ENCODE measurements around the gene SREK1. TPM values are rescaled to one million over a fixed set of nuclear protein-coding genes. Genes with fewer than 3 reads are reported as not detected.
A peak's percentile ranks its signal among the peaks of the same experiment; 100 is the strongest.
"Not testable (repeated sequence)": the region's sequence is repeated elsewhere in the genome, so short reads cannot be mapped to it uniquely, and the experiment has no call there.

Gene SREK1
- total RNA-seq = 30.8 TPM

GRCh38 chr5:66144074-66144833, at the start of gene SREK1:
Gene SREK1, plus strand, starts transcription at chr5:66144300. Its CDS starts 77 bp downstream, at chr5:66144377.
- peak; percentile 95 for ATAC-seq

- ATAC-seq = no peak
These were observed 43.2 kb upstream of the SREK1 start for GRCh38 chr5:66100851-66101250.

- no peak for ATAC-seq
These were observed 30.9 kb upstream of the SREK1 start for GRCh38 chr5:66113160-66113559.

DNA sequence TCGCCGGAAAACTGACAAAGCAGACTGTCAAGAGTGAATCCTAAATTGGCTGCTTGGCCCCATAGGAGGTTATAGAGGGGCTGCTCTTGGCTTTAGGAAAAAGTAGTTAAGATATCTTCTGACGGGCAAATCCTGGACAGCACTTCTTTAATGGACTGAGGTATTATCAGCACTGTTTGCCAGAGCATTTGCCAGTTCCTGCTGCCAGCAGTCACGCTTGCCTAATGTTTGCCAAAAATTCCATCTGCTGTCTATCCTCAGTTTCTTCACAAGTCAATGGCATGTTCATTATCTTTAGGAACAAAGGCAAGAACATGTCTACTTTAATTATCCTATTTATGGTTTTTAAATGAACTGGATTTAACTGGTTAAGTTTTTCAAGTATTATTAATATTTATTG, 25.8 kb upstream of the SREK1 start:
- ATAC-seq = no peak

DNA sequence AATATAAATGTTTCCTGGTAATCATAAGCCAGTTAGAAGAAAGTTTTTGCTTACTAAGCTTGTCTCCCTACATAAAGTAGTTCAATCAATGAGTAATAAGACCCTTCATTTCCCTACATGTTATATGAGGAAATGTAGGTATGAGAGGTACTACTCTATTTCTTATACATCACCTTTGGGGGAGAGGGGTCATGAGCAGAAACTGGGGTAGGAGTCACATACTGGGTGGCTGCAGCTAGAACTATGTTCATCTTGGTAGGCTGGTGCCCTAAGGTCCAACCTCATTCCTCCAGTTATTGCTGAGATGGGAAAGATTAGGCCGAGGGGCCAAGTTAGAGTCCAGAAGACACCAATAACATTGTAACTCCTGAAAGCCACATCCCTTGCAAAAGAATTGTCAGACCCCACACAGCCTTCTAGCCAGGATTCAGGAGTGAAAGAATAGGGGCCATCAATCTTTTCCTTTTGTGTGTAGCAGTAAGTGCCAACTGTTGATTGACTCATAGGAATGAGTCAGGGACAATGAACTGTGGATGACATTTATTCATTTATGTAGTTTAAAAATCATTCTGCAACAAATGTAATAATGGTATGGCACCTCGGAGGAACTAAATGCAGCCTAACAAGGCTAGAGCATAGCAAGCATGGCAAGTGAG, 21.6 kb upstream of the SREK1 start:
- peak; percentile 31 for ATAC-seq

GRCh38 chr5:66129144-66129543, 15.0 kb upstream of the SREK1 start:
- ATAC-seq = no peak

GRCh38 chr5:66130493-66130892, 13.6 kb upstream of the SREK1 start:
- no peak for ATAC-seq

- peak; percentile 31 for ATAC-seq
These were observed 9.7 kb upstream of the SREK1 start for GRCh38 chr5:66134407-66134861.

DNA sequence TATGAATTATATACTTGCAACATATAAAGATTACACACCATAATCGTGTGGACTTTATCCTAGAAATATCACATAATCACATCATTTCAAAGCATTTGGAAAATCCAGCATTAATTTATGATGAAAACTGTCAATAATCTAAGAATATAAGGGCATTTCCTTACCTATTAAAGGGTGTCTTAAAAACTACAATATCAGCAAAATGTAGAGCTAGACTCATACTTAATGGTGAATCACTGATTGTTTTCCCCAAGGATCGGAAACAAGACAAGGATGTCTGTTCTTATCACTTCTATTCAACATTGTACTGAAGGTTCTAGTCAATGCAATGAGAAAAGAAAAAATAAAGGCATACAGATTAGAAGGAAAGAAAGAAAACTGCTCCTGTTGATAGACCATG, 8.0 kb upstream of the SREK1 start:
- ATAC-seq = no peak

- not testable (repeated sequence) for ATAC-seq
These were observed 7.2 kb upstream of the SREK1 start for GRCh38 chr5:66136944-66137343.

GRCh38 chr5:66138637-66139317, 5.3 kb upstream of the SREK1 start:
- no peak for ATAC-seq

DNA sequence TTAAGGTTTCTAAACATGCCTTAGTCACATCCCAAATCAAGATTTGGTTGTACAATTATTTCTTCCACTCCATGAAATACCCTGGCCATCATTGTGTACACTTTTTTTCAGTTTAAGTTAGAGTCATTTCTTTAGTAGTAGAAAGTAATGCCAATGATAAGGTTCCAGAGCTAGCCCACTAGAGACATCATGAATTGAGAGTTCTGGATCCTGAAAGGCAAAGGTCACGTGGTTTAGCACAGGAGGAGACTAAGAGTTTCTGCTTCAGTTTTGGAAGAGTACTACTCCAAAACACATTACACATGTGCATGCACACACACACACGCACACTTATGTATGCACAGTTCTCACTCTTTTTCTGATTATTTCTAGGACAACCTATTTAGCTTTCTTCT, 4.8 kb upstream of the SREK1 start:
- no peak for ATAC-seq

GRCh38 chr5:66142417-66142816, 1.7 kb upstream of the SREK1 start:
- ATAC-seq = no peak

- no peak for ATAC-seq
These were observed 527 bp upstream of the SREK1 start for GRCh38 chr5:66143473-66144073.

- peak; percentile 54 for ATAC-seq
These were observed 812 bp downstream of the SREK1 start for GRCh38 chr5:66144834-66145390.

DNA sequence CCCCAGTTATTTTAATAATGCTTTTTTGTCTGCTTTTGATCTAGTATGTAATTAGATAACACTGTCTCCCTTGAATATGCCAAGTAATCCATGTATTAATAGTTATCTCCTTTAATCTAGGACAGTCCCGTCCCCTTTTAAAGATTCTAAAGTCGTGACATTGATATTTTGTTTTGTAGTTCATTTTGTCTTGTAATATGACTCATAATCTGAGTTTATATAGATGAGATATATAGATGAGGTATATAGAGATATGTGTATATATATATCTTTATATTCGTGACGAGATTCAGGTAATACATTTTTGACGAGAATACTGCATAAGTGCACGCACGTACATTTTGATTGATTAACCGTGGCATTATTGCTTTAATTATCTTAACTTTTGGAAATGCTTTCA, 1.6 kb downstream of the SREK1 start:
- no peak for ATAC-seq

DNA sequence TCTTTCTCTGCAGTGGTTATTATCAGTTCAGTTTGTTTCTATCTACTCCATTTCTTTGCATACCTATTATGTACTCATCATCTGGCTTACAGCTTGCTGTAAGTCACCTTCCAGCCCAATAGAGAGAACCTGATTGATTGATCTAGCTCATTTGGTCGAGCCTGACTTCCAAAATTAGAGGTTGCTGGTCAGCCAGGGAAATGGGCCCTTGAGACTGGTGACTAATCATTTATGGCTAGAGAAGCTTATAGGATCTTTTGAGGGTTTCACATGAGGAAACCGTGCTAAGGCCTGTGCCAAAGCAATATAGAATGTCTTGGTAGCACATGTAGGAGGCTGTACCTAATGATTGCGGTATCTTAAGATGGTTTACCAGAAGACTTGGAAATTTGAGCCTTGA, 5.8 kb downstream of the SREK1 start:
- ATAC-seq = no peak

- no peak for ATAC-seq
These were observed 6.9 kb downstream of the SREK1 start for GRCh38 chr5:66151030-66151429.

DNA sequence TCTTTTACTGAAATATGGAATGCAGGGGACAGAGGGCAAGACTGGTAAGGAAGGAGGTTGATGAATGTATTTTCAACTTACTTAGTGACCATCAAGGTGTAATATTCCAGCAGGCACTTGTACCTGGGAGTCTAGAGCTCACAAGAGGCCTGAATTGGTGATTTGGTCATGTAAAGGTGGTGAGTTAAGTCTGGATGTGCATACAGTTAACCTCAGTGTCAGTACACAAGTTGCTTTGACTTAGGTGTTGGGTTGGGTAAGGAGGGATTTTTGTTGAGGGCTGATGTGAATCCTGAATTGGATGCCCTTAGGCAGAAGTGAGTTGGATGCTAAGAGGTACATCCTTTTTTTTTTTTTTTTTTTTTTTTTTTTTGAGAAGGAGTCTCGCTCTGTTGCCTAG, 7.4 kb downstream of the SREK1 start:
- peak; percentile 10 for ATAC-seq

DNA sequence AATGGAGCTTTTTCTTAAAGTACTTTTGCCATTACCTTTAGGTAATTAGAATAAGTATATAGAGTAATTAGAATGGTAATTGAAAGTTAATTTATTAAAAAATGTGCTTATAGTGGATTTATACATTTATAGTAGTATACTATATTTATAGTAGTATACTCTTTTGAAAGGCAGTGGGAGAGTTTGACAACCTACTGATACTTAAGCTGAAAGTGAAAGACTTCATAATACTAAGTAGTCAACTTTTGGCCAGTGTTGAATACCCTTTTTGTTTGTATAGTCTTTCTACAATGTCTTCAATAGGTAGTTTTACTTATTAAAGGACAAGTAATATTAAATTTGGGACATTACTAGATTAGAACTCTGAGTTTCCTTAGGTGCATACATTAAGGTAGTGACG, 12.9 kb downstream of the SREK1 start:
- no peak for ATAC-seq

- ATAC-seq = no peak
These were observed 17.3 kb downstream of the SREK1 start for GRCh38 chr5:66161356-66161755.

- no peak for ATAC-seq
These were observed 20.1 kb downstream of the SREK1 start for GRCh38 chr5:66164044-66164790.
